CD4-positive, alpha-beta T cell treated with Interleukin-4 for 1 hour (primary cell): ENCODE measurements around the gene RC3H1.
A peak's percentile ranks its signal among the peaks of the same experiment; 100 is the strongest.
"Not testable (repeated sequence)": the region's sequence is repeated elsewhere in the genome, so short reads cannot be mapped to it uniquely, and the experiment has no call there.

Source experiments
- DNase-seq, 2 donors: peaks; one replicate each; pipeline ENCODE4 v3.0.0-alpha.2; 2020 to 2022

The RC3H1 gene

GRCh38 chr1:174023440-174023839, 1.3 kb upstream of the RC3H1 start:
- peak; percentile 26 to 52 for DNase-seq

GRCh38 chr1:174022976-174023277, 770 bp upstream of the RC3H1 start:
- DNase-seq: peak in 1 of 2 donors; percentile 3

- DNase-seq: peak; percentile 26 to 43
Observed at GRCh38 chr1:174021591-174022079, 522 bp downstream of the RC3H1 start.

- DNase-seq: no peak
Observed at GRCh38 chr1:174018565-174018964, 3.6 kb downstream of the RC3H1 start.

- DNase-seq: no peak
Observed at GRCh38 chr1:174017231-174017970, 4.8 kb downstream of the RC3H1 start.

GRCh38 chr1:174013864-174014418, 8.2 kb downstream of the RC3H1 start:
- no peak for DNase-seq

- DNase-seq: no peak
Observed at GRCh38 chr1:174008979-174009378, 13.2 kb downstream of the RC3H1 start.

GRCh38 chr1:174008269-174008668, 13.9 kb downstream of the RC3H1 start:
- DNase-seq: no peak

- DNase-seq: no peak
Observed at GRCh38 chr1:174007851-174008250, 14.3 kb downstream of the RC3H1 start.

GRCh38 chr1:174005032-174005431, 17.1 kb downstream of the RC3H1 start:
- no peak for DNase-seq

- no peak for DNase-seq
Observed at GRCh38 chr1:174003867-174004266, 18.3 kb downstream of the RC3H1 start.

- DNase-seq: no peak
Observed at GRCh38 chr1:174001573-174001972, 20.6 kb downstream of the RC3H1 start.

- no peak for DNase-seq
Observed at GRCh38 chr1:174000371-174000770, 21.8 kb downstream of the RC3H1 start.

GRCh38 chr1:173997791-173998190, 24.4 kb downstream of the RC3H1 start:
- DNase-seq: no peak

GRCh38 chr1:173996995-173997394, 25.2 kb downstream of the RC3H1 start:
- no peak for DNase-seq

GRCh38 chr1:173995475-173995874, 26.7 kb downstream of the RC3H1 start:
- DNase-seq: no peak

- DNase-seq: not testable (repeated sequence)
Observed at GRCh38 chr1:173993948-173994347, 28.2 kb downstream of the RC3H1 start.

- DNase-seq: no peak
Observed at GRCh38 chr1:173988068-173988467, 34.1 kb downstream of the RC3H1 start.

GRCh38 chr1:173986951-173987350, 35.2 kb downstream of the RC3H1 start:
- no peak for DNase-seq

GRCh38 chr1:173970252-173970651, 51.9 kb downstream of the RC3H1 start:
- DNase-seq: no peak

GRCh38 chr1:173965896-173966295, 56.3 kb downstream of the RC3H1 start:
- DNase-seq: not testable (repeated sequence)

- no peak for DNase-seq
Observed at GRCh38 chr1:173963477-173963876, 58.7 kb downstream of the RC3H1 start.

GRCh38 chr1:173960625-173961024, 61.5 kb downstream of the RC3H1 start:
- no peak for DNase-seq

GRCh38 chr1:173954179-173954578, 68.0 kb downstream of the RC3H1 start:
- DNase-seq: no peak

GRCh38 chr1:173948594-173948993, 73.6 kb downstream of the RC3H1 start:
- no peak for DNase-seq
